ENCODE results near the gene ENTPD3. TPM values are rescaled to one million over a fixed set of nuclear protein-coding genes. Genes with fewer than 3 reads are reported as not detected.

The ENTPD3 gene
- total and polyA plus RNA-seq, 8 donors, result 7.0 to 27.8 (median 11.9) TPM

DNA sequence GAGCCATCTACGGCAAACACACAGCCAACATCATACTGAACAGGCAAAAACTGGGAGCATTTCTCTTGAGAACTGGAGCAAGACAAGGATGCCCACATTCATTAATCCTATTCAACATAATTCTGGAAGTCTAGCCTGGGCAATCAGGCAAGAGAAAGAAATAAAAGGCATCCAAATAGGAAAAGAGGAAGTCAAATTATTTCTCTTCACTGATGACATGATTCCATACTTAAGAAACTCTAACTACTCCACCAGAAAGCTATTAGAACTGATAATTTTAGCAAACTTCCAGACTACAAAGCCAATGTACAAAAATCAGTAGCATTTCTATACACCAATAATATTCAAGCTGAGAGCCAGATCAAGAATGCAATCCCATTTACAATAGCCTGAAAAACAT, 17.3 kb upstream of the ENTPD3 start:
- no peak for DNase-seq
- FAIRE-seq, result no peak
- WGBS, 2 donors, result 93 to 97% methylated on average over 1 of the region's 1 CpG
- no peaks in the 10 kb centered on the region for H3K36me3 ChIP-seq
- intact Hi-C loops (cut with DNase I), result no loop called here
- no peaks in the 10 kb centered on the region for H3K4me1 ChIP-seq
- TF ChIP-seq, protein P1, sequence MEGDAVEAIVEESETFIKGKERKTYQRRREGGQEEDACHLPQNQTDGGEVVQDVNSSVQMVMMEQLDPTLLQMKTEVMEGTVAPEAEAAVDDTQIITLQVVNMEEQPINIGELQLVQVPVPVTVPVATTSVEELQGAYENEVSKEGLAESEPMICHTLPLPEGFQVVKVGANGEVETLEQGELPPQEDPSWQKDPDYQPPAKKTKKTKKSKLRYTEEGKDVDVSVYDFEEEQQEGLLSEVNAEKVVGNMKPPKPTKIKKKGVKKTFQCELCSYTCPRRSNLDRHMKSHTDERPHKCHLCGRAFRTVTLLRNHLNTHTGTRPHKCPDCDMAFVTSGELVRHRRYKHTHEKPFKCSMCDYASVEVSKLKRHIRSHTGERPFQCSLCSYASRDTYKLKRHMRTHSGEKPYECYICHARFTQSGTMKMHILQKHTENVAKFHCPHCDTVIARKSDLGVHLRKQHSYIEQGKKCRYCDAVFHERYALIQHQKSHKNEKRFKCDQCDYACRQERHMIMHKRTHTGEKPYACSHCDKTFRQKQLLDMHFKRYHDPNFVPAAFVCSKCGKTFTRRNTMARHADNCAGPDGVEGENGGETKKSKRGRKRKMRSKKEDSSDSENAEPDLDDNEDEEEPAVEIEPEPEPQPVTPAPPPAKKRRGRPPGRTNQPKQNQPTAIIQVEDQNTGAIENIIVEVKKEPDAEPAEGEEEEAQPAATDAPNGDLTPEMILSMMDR (IDR thresholded peaks at IDR 0.05), result no peak
- no peaks in the 10 kb centered on the region for H3K9me3 ChIP-seq
- H3K4me3 ChIP-seq, result no peak overlapping the region
- no peak overlapping the region for H3K27ac ChIP-seq
- no peak for ATAC-seq
- H3K27me3 ChIP-seq, result no peaks in the 10 kb centered on the region

DNA sequence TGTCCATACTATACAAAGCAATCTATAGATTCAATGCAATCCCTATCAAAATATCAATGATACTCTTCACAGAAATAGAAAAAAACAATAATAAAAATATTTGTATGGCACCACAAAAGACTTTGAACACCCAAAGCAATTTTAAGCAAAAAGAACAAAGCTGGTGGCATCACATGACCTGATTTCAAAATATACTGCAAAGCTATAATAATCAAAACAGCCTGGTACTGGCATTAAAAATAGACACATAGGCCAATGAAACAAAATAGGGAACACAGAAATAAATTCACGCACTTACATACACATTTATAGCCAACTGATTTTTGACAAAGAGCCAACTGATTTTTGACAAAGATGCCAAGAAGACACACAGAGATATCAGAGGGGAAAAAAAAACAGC, 9.2 kb upstream of the ENTPD3 start:
- no peak for FAIRE-seq
- no peaks in the 10 kb centered on the region for H3K9me3 ChIP-seq
- intact Hi-C loops (cut with DNase I), result no loop called here
- H3K4me1 ChIP-seq, result no peaks in the 10 kb centered on the region
- no peaks in the 10 kb centered on the region for H3K27me3 ChIP-seq
- ATAC-seq, result no peak
- H3K4me3 ChIP-seq, result no peak overlapping the region
- TF ChIP-seq, protein P1 (IDR thresholded peaks at IDR 0.05), result no peak
- no peaks in the 10 kb centered on the region for H3K36me3 ChIP-seq
- no peak overlapping the region for H3K27ac ChIP-seq
- 83 to 85% methylated on average over 1 of the region's 1 CpG for WGBS, 2 donors
- no peak for DNase-seq

DNA sequence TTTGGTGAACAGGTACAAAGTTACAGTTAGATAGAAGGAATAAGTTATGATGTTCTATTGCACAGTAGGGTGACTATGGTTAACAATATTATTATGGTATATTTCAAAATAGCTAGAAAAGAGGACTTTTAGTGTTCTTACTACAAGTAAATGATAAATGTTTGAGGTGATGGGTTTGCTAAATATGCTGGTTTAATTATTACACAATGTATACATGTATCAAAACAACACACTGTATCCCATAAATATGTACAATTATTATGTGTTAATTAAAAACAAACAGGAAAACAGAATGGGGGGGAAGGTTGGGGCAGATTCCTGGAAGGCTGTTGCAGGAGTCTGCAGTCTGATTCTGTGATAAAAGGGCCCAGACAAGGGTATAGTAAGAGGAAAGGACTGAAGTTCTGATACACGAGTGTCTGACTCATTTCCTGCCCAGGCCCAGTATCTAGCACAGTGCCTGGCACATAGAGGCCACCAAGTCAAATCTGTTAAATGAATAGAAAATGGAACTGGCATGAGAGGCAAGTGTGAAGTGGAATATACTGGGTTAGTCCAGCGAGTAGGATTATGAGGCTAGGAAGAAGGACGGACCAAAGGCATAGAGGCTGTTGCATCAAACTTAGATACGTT, 7.2 kb upstream of the ENTPD3 start:
- H3K4me3 ChIP-seq, result no peak overlapping the region
- FAIRE-seq (no peak), ATAC-seq (no peak), DNase-seq (no peak)
- no peaks in the 10 kb centered on the region for H3K9me3 ChIP-seq
- H3K27ac ChIP-seq, result no peak overlapping the region
- TF ChIP-seq, protein P1 (IDR thresholded peaks at IDR 0.05), result no peak
- no peaks in the 10 kb centered on the region for H3K36me3 ChIP-seq
- H3K27me3 ChIP-seq, result no peaks in the 10 kb centered on the region
- intact Hi-C loops (cut with DNase I), result no loop called here
- 74 to 80% methylated on average over 4 of the region's 4 CpGs for WGBS, 2 donors
- no peaks in the 10 kb centered on the region for H3K4me1 ChIP-seq

DNA sequence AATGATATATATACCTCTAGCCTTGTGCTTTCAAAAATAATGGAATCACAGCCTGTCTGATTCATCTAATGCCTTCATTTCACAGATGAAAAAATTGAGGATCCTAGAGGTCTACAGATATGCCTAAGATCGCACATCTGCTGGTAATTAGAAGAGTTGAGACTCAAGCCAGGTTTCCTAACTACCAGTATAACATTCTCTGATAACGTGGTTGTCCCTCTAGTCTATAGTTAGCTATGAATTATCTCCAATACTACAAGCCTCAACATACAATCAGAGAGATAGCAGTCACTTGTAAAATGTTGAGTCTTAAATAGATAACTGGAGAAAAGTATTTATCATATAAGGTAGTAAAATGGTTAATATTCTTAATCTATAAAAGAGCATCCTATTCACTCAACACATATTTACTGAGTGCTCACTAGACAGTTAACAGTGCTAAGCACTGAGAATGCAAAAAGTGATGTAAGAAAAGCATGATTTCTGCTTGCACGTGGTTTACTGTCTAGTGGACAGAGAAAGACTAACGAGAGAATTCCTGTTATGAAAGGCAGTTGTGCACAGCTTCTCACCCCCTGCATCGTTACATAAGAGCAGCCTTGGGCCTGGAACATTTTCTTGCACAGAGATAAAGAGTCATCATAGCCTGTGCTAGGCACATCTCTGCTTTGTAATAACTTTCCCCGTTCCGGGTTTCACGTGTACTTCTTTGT, 4.9 kb upstream of the ENTPD3 start:
- WGBS, 2 donors, result 69 to 74% methylated on average over 8 of the region's 8 CpGs
- H3K4me1 ChIP-seq, result no peaks in the 10 kb centered on the region
- no peaks in the 10 kb centered on the region for H3K9me3 ChIP-seq
- no peaks in the 10 kb centered on the region for H3K27me3 ChIP-seq
- H3K27ac ChIP-seq, result no peak overlapping the region
- no peaks in the 10 kb centered on the region for H3K36me3 ChIP-seq
- H3K4me3 ChIP-seq, result no peak overlapping the region
- ATAC-seq (no peak), DNase-seq (no peak), FAIRE-seq (no peak)
- TF ChIP-seq, protein P1 (IDR thresholded peaks at IDR 0.05), result no peak
- intact Hi-C loops (cut with DNase I), result no loop called here

DNA sequence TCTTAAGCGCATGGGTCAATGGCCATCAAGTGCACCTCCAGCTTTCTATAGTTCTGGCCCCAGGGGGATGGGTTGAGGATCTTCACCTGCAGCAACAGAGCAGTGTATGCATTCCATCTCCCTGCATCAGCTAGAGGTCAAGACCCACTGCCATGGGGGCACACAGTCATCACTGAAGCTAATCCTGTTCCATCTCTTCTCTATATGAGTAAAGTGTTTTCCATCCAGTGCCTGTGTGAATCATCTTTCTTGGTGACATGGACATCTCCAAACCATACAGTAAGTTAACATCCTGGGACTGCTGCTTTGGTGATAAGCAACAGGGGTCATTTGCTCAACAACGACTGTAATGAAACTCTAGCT, 4.4 kb upstream of the ENTPD3 start:
- DNase-seq (no peak), ATAC-seq (no peak), FAIRE-seq (no peak)
- Histone ChIP-seq H3K27me3 (no peaks in the 10 kb centered on the region), H3K4me3 (no peak overlapping the region), H3K4me1 (peaks cover 0 to under 1% (median 0%) of the 10 kb centered on the region in 3 donors), H3K9me3 (no peaks in the 10 kb centered on the region), H3K36me3 (no peaks in the 10 kb centered on the region), H3K27ac (no peak overlapping the region)
- TF ChIP-seq, protein P1 (IDR thresholded peaks at IDR 0.05), result no peak
- WGBS, 2 donors, result 77 to 88% methylated on average over 2 of the region's 2 CpGs
- intact Hi-C loops (cut with DNase I), result no loop called here

Data from pancreas (tissue), 10 donors.